ENCODE data around the gene SRBD1.
"Not testable (repeated sequence)": the region's sequence is repeated elsewhere in the genome, so short reads cannot be mapped to it uniquely, and the experiment has no call there.

SRBD1 gene

GRCh38 chr2:45468279-45468678 lies 142.8 kb downstream of the SRBD1 start:
- no peak for DNase-seq (ENCODE audit: low read depth in 2 of 2)

- no peak for DNase-seq (ENCODE audit: low read depth in 2 of 2)
Observed at GRCh38 chr2:45466053-45466452, 145.0 kb downstream of the SRBD1 start.

- DNase-seq (ENCODE audit: low read depth in 2 of 2): no peak
Observed at GRCh38 chr2:45460825-45461224, 150.2 kb downstream of the SRBD1 start.

- DNase-seq (ENCODE audit: low read depth in 2 of 2): no peak
Observed at GRCh38 chr2:45459860-45460259, 151.2 kb downstream of the SRBD1 start.

- no peak for DNase-seq (ENCODE audit: low read depth in 2 of 2)
Observed at GRCh38 chr2:45458909-45459563, 152.0 kb downstream of the SRBD1 start.

- no peak for DNase-seq (ENCODE audit: low read depth in 2 of 2)
Observed at GRCh38 chr2:45457211-45457945, 153.7 kb downstream of the SRBD1 start.

- no peak for DNase-seq (ENCODE audit: low read depth in 2 of 2)
Observed at GRCh38 chr2:45452866-45453265, 158.2 kb downstream of the SRBD1 start.

- DNase-seq (ENCODE audit: low read depth in 2 of 2): no peak
Observed at GRCh38 chr2:45450634-45451033, 160.4 kb downstream of the SRBD1 start.

- DNase-seq (ENCODE audit: low read depth in 2 of 2): no peak
Observed at GRCh38 chr2:45448217-45448616, 162.8 kb downstream of the SRBD1 start.

- DNase-seq (ENCODE audit: low read depth in 2 of 2): no peak
Observed at GRCh38 chr2:45446016-45446415, 165.1 kb downstream of the SRBD1 start.

GRCh38 chr2:45445037-45445436 lies 166.0 kb downstream of the SRBD1 start:
- no peak for DNase-seq (ENCODE audit: low read depth in 2 of 2)

GRCh38 chr2:45443012-45443411 lies 168.1 kb downstream of the SRBD1 start:
- DNase-seq (ENCODE audit: low read depth in 2 of 2): no peak

- DNase-seq (ENCODE audit: low read depth in 2 of 2): no peak
Observed at GRCh38 chr2:45442026-45442425, 169.0 kb downstream of the SRBD1 start.

- DNase-seq (ENCODE audit: low read depth in 2 of 2): no peak
Observed at GRCh38 chr2:45441571-45441970, 169.5 kb downstream of the SRBD1 start.

- DNase-seq (ENCODE audit: low read depth in 2 of 2): no peak
Observed at GRCh38 chr2:45439788-45440773, 171.0 kb downstream of the SRBD1 start.

GRCh38 chr2:45438872-45439665 lies 172.0 kb downstream of the SRBD1 start:
- no peak for DNase-seq (ENCODE audit: low read depth in 2 of 2)

GRCh38 chr2:45436456-45436855 lies 174.6 kb downstream of the SRBD1 start:
- no peak for DNase-seq (ENCODE audit: low read depth in 2 of 2)

GRCh38 chr2:45435316-45435715 lies 175.8 kb downstream of the SRBD1 start:
- no peak for DNase-seq (ENCODE audit: low read depth in 2 of 2)

GRCh38 chr2:45433363-45433762 lies 177.7 kb downstream of the SRBD1 start:
- no peak for DNase-seq (ENCODE audit: low read depth in 2 of 2)

GRCh38 chr2:45432406-45432805 lies 178.7 kb downstream of the SRBD1 start:
- no peak for DNase-seq (ENCODE audit: low read depth in 2 of 2)

- DNase-seq (ENCODE audit: low read depth in 2 of 2): not testable (repeated sequence)
Observed at GRCh38 chr2:45426025-45426424, 185.0 kb downstream of the SRBD1 start.

Data from stimulated activated CD4-positive, alpha-beta T cell treated with anti-CD3 and anti-CD28 coated beads, Interleukin-15, amount 100 ng/mL, for 48 hours (primary cell).